OCI-LY1 (cell line): ENCODE data around the gene BDH1.

ENCODE experiments used
- H2AFZ ChIP-seq: fragments of 200-600 bp; sonication (generic), shearing (Covaris generic); 2 replicates; pipeline ENCODE4 v1.6.0; 2014; ENCODE audit warnings: antibody characterized with exemption, mild to moderate bottlenecking, low read length
- H3F3A ChIP-seq: fragments of 200-600 bp; sonication (generic), shearing (Covaris generic); 2 replicates; pipeline ENCODE4 v1.6.0; 2014; ENCODE audit warnings: mild to moderate bottlenecking, antibody characterized with exemption, low read length, moderate library complexity; ENCODE audit not compliant: insufficient read depth
- H3K27ac ChIP-seq: fragments of 200-600 bp; sonication (generic); 2 replicates; pipeline ENCODE4 v1.5.1; 2014; ENCODE audit warnings: low read length, mixed run types, mild to moderate bottlenecking, low read depth; ENCODE audit not compliant: poor library complexity, severe bottlenecking
- H3K27me3 ChIP-seq: fragments of 200-600 bp; sonication (generic); 2 replicates; pipeline ENCODE4 v1.6.0; 2014; ENCODE audit warnings: antibody characterized with exemption, mild to moderate bottlenecking, low read length, moderate library complexity; ENCODE audit not compliant: insufficient read depth
- H3K36me3 ChIP-seq: fragments of 200-600 bp; sonication (generic); 2 replicates; pipeline ENCODE4 v1.6.1; 2014; ENCODE audit warnings: mild to moderate bottlenecking, antibody characterized with exemption, low read length, moderate library complexity, mixed read lengths; ENCODE audit not compliant: insufficient read depth
- H3K4me1 ChIP-seq: fragments of 200-600 bp; sonication (generic); 2 replicates; pipeline ENCODE4 v1.5.1; 2014; ENCODE audit warnings: mild to moderate bottlenecking, low read length, moderate library complexity; ENCODE audit not compliant: insufficient read depth, severe bottlenecking
- H3K4me2 ChIP-seq: fragments of 200-600 bp; sonication (generic), shearing (Covaris generic); 2 replicates; pipeline ENCODE4 v1.6.1; 2014; ENCODE audit warnings: low read length
- H3K4me3 ChIP-seq: fragments of 200-600 bp; sonication (generic); 2 replicates; pipeline ENCODE4 v1.5.1; 2014; ENCODE audit warnings: low read length, low read depth, mild to moderate bottlenecking, mixed read lengths; ENCODE audit not compliant: poor library complexity, severe bottlenecking
- H3K79me2 ChIP-seq: fragments of 200-600 bp; shearing (Covaris generic); 2 replicates; pipeline ENCODE4 v1.6.1; 2016; ENCODE audit warnings: mixed run types, low read length, mixed read lengths; ENCODE audit not compliant: insufficient read depth
- H3K9ac ChIP-seq: fragments of 200-600 bp; sonication (generic), shearing (Covaris generic); 2 replicates; pipeline ENCODE4 v1.6.1; 2014; ENCODE audit warnings: mild to moderate bottlenecking, low read length, mixed read lengths
- H3K9me2 ChIP-seq: fragments of 200-600 bp; sonication (generic), shearing (Covaris generic); 2 replicates; pipeline ENCODE4 v1.6.1; 2014; ENCODE audit warnings: low read depth, mild to moderate bottlenecking, low read length, mixed read lengths
- H3K9me3 ChIP-seq: fragments of 200-600 bp; shearing (Covaris generic); 2 replicates; pipeline ENCODE4 v1.6.1; 2014; ENCODE audit warnings: low read length, mixed read lengths
- H4K20me1 ChIP-seq: fragments of 200-600 bp; sonication (generic), shearing (Covaris generic); 2 replicates; pipeline ENCODE4 v1.6.0; 2016; ENCODE audit warnings: mild to moderate bottlenecking, low read length; ENCODE audit not compliant: insufficient read depth
- EZH2 ChIP-seq: fragments of 200-600 bp; sonication (generic), shearing (Covaris generic); IDR thresholded peaks from 2 replicates; pipeline ENCODE4 v1.8.0; 2017; ENCODE audit warnings: borderline replicate concordance, mixed run types, mild to moderate bottlenecking, antibody characterized with exemption, low read length, moderate library complexity, mixed read lengths
- TF ChIP-seq, protein P1 (sequence below): fragments of 200-600 bp; sonication (generic), shearing (Covaris generic); IDR thresholded peaks from 2 replicates; pipeline ENCODE4 v1.5.1; 2017; ENCODE audit warnings: mild to moderate bottlenecking, antibody characterized with exemption, low read length, moderate library complexity, mixed read lengths

The BDH1 gene

DNA sequence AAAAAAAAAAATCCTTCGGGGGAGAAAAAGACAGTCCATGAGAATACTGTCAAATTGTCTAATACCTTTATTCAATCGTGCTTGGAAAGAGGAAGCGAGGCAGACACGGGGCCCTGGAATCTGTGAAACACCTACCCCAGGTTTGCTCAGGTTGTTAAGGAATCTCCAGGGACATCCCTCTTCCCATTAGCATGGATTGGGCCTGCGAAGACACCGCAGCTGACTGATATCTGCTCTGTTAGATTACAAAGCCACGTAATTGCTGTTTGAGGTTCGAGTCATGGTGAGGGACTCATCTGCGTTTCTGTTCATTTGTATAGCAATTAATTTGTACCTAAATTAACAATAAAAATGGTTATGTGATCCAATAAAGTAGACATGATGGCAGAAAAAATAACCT is 91.0 kb downstream of the BDH1 start:
- H3F3A ChIP-seq: no peaks in the 10 kb centered on the region
- no peak overlapping the region for H3K4me3 ChIP-seq
- H2AFZ ChIP-seq: no peak overlapping the region
- no peaks in the 10 kb centered on the region; the same call in 1 of the 2 replicates for H3K27me3 ChIP-seq
- no peaks in the 10 kb centered on the region for H3K9me3 ChIP-seq
- no peaks in the 10 kb centered on the region for H3K4me1 ChIP-seq
- no peak overlapping the region for H3K4me2 ChIP-seq
- H3K9ac ChIP-seq: no peak overlapping the region
- H3K36me3 ChIP-seq: no peaks in the 10 kb centered on the region
- TF ChIP-seq, protein P1, sequence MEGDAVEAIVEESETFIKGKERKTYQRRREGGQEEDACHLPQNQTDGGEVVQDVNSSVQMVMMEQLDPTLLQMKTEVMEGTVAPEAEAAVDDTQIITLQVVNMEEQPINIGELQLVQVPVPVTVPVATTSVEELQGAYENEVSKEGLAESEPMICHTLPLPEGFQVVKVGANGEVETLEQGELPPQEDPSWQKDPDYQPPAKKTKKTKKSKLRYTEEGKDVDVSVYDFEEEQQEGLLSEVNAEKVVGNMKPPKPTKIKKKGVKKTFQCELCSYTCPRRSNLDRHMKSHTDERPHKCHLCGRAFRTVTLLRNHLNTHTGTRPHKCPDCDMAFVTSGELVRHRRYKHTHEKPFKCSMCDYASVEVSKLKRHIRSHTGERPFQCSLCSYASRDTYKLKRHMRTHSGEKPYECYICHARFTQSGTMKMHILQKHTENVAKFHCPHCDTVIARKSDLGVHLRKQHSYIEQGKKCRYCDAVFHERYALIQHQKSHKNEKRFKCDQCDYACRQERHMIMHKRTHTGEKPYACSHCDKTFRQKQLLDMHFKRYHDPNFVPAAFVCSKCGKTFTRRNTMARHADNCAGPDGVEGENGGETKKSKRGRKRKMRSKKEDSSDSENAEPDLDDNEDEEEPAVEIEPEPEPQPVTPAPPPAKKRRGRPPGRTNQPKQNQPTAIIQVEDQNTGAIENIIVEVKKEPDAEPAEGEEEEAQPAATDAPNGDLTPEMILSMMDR: no peak
- no peak for TF ChIP-seq EZH2
- no peaks in the 10 kb centered on the region for H4K20me1 ChIP-seq
- H3K9me2 ChIP-seq: no peaks in the 10 kb centered on the region
- no peaks in the 10 kb centered on the region for H3K79me2 ChIP-seq
- H3K27ac ChIP-seq: no peak overlapping the region

DNA sequence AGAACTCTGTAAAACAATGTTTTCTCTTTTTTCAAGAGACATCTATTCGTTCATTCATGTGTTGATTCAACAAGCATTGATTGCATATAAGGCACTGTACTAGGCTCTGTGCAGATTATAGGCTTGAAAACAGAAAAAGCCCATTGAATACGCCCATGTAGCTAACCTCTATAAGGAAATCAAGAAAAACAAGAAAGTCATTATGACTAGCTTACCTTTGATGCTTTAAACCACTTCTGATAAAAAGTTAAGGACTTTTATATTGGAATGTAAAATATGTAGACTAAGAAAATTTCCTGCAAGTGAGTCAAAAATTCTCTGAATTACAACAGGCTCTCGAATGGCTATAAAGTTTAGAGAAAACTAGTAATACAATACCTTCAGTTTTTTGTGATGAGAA is 92.5 kb downstream of the BDH1 start:
- Histone ChIP-seq H3K27me3 (no peaks in the 10 kb centered on the region; the same call in 1 of the 2 replicates), H3K36me3 (no peaks in the 10 kb centered on the region), H3K79me2 (no peaks in the 10 kb centered on the region), H3K9me3 (no peaks in the 10 kb centered on the region), H3K9me2 (no peaks in the 10 kb centered on the region), H4K20me1 (no peaks in the 10 kb centered on the region), H3K4me3 (no peak overlapping the region), H3K4me2 (no peak overlapping the region), H3F3A (no peaks in the 10 kb centered on the region), H3K4me1 (no peaks in the 10 kb centered on the region), H2AFZ (no peak overlapping the region), H3K9ac (no peak overlapping the region), H3K27ac (no peak overlapping the region)
- TF ChIP-seq, protein P1: no peak
- no peak for TF ChIP-seq EZH2

DNA sequence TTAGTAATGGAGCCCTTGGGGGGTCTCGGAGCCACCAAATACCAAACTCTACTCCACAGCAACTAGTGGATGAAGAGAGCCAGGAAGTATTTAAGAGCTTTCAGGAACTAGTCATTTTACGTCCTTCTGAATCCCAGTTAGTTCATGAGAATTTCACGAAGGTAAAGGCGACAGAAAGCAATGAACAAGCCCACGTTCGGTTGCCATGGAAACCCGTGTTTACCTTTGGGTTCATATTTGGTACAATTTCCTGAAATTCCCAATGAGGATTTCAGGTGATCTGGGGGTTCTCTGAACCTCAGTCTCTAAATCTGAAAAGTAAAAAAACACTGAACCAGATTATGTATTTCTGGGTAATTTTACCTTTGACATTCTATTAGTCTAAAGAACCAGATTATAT is 93.0 kb downstream of the BDH1 start:
- Histone ChIP-seq H3K36me3 (no peaks in the 10 kb centered on the region), H3F3A (no peaks in the 10 kb centered on the region), H3K27ac (no peak overlapping the region), H3K4me2 (no peak overlapping the region), H3K27me3 (no peaks in the 10 kb centered on the region; the same call in 1 of the 2 replicates), H3K4me1 (no peaks in the 10 kb centered on the region), H3K9ac (no peak overlapping the region), H3K79me2 (no peaks in the 10 kb centered on the region), H2AFZ (no peak overlapping the region), H4K20me1 (no peaks in the 10 kb centered on the region), H3K4me3 (no peak overlapping the region), H3K9me2 (no peaks in the 10 kb centered on the region), H3K9me3 (no peaks in the 10 kb centered on the region)
- TF ChIP-seq, protein P1: no peak
- no peak for TF ChIP-seq EZH2
